ENCODE data around the gene USP40.

The USP40 gene

GRCh38 chr2:233553366-233553765, 13.2 kb downstream of the USP40 start:
- DNase-seq (ENCODE audit: low read depth, low spot score) = no peak

- no peak for DNase-seq (ENCODE audit: low read depth, low spot score)
These were observed 15.1 kb downstream of the USP40 start for GRCh38 chr2:233551491-233551890.

GRCh38 chr2:233546774-233547173, 19.8 kb downstream of the USP40 start:
- no peak for DNase-seq (ENCODE audit: low read depth, low spot score)

GRCh38 chr2:233546101-233546500, 20.5 kb downstream of the USP40 start:
- DNase-seq (ENCODE audit: low read depth, low spot score) = no peak

GRCh38 chr2:233544200-233544610, 22.4 kb downstream of the USP40 start:
- DNase-seq (ENCODE audit: low read depth, low spot score) = no peak

GRCh38 chr2:233542507-233542906, 24.1 kb downstream of the USP40 start:
- no peak for DNase-seq (ENCODE audit: low read depth, low spot score)

- no peak for DNase-seq (ENCODE audit: low read depth, low spot score)
These were observed 27.8 kb downstream of the USP40 start for GRCh38 chr2:233538741-233539140.

GRCh38 chr2:233535271-233535670, 31.3 kb downstream of the USP40 start:
- no peak for DNase-seq (ENCODE audit: low read depth, low spot score)

GRCh38 chr2:233532971-233533370, 33.6 kb downstream of the USP40 start:
- no peak for DNase-seq (ENCODE audit: low read depth, low spot score)

GRCh38 chr2:233531955-233532354, 34.6 kb downstream of the USP40 start:
- peak; percentile 15 for DNase-seq (ENCODE audit: low read depth, low spot score)

GRCh38 chr2:233530381-233530780, 36.2 kb downstream of the USP40 start:
- no peak for DNase-seq (ENCODE audit: low read depth, low spot score)

GRCh38 chr2:233528182-233528581, 38.4 kb downstream of the USP40 start:
- DNase-seq (ENCODE audit: low read depth, low spot score) = no peak

- DNase-seq (ENCODE audit: low read depth, low spot score) = no peak
These were observed 40.8 kb downstream of the USP40 start for GRCh38 chr2:233525791-233526190.

GRCh38 chr2:233519787-233520611, 46.6 kb downstream of the USP40 start:
- DNase-seq (ENCODE audit: low read depth, low spot score) = no peak

- no peak for DNase-seq (ENCODE audit: low read depth, low spot score)
These were observed 52.5 kb downstream of the USP40 start for GRCh38 chr2:233513953-233514655.

GRCh38 chr2:233503947-233504637, 62.5 kb downstream of the USP40 start:
- DNase-seq (ENCODE audit: low read depth, low spot score) = no peak

- DNase-seq (ENCODE audit: low read depth, low spot score) = no peak
These were observed 63.1 kb downstream of the USP40 start for GRCh38 chr2:233503481-233503880.

GRCh38 chr2:233501198-233502076, 65.1 kb downstream of the USP40 start:
- no peak for DNase-seq (ENCODE audit: low read depth, low spot score)

- no peak for DNase-seq (ENCODE audit: low read depth, low spot score)
These were observed 66.7 kb downstream of the USP40 start for GRCh38 chr2:233499928-233500327.

GRCh38 chr2:233498126-233498525, 68.5 kb downstream of the USP40 start:
- DNase-seq (ENCODE audit: low read depth, low spot score) = no peak

GRCh38 chr2:233497692-233498091, 68.9 kb downstream of the USP40 start:
- no peak for DNase-seq (ENCODE audit: low read depth, low spot score)

All from ELF-1 (cell line).